GM23248 (cell line): ENCODE measurements around the gene TSSC4. TPM values are rescaled to one million over a fixed set of nuclear protein-coding genes. Genes with fewer than 3 reads are reported as not detected.
A peak's percentile ranks its signal among the peaks of the same experiment; 100 is the strongest.

Source experiments
- DNase-seq: peaks from one replicate; pipeline ENCODE4 v3.0.0-alpha.2; 2015
- H2AFZ ChIP-seq: fragments of 200-600 bp; sonication (generic); 2 replicates; pipeline ENCODE4 v1.6.1; 2016; ENCODE audit warnings: antibody characterized with exemption
- H3F3A ChIP-seq: fragments of 200-600 bp; sonication (generic); 2 replicates; pipeline ENCODE4 v1.6.1; 2016; ENCODE audit warnings: mild to moderate bottlenecking, antibody characterized with exemption, mixed run types; ENCODE audit not compliant: insufficient read depth
- H3K27ac ChIP-seq: fragments of 200-600 bp; sonication (generic); 2 replicates; pipeline ENCODE4 v1.5.1; 2016; ENCODE audit warnings: mild to moderate bottlenecking
- H3K27me3 ChIP-seq: fragments of 200-600 bp; sonication (generic); replicated peaks from 2 replicates; pipeline ENCODE4 v1.6.1; 2016; ENCODE audit warnings: mild to moderate bottlenecking; ENCODE audit not compliant: insufficient read depth
- H3K36me3 ChIP-seq: fragments of 200-600 bp; sonication (generic); 2 replicates; pipeline ENCODE4 v1.6.1; 2016; ENCODE audit warnings: low read depth, mild to moderate bottlenecking
- H3K4me1 ChIP-seq: fragments of 200-600 bp; sonication (generic); 2 replicates; pipeline ENCODE4 v1.6.1; 2016; ENCODE audit warnings: mild to moderate bottlenecking; ENCODE audit not compliant: insufficient read depth
- H3K4me2 ChIP-seq: fragments of 200-600 bp; sonication (generic); one replicate; pipeline ENCODE4 v1.6.1; 2016; ENCODE audit warnings: mild to moderate bottlenecking; ENCODE audit not compliant: unreplicated experiment
- H3K4me3 ChIP-seq: fragments of 200-600 bp; sonication (generic); 2 replicates; pipeline ENCODE4 v1.5.1; 2016; ENCODE audit warnings: mild to moderate bottlenecking
- H3K79me2 ChIP-seq: fragments of 200-600 bp; sonication (generic); 2 replicates; pipeline ENCODE4 v1.6.1; 2016; ENCODE audit warnings: mild to moderate bottlenecking; ENCODE audit not compliant: insufficient read depth
- H3K9ac ChIP-seq: fragments of 200-600 bp; sonication (generic); 2 replicates; pipeline ENCODE4 v1.6.1; 2016; ENCODE audit warnings: mild to moderate bottlenecking
- H3K9me2 ChIP-seq: fragments of 200-600 bp; sonication (generic); 2 replicates; pipeline ENCODE4 v1.6.1; 2016; ENCODE audit warnings: mixed run types, mild to moderate bottlenecking, moderate library complexity; ENCODE audit not compliant: insufficient read depth
- H3K9me3 ChIP-seq: fragments of 200-600 bp; sonication (generic); one replicate; pipeline ENCODE4 v1.6.1; 2017; ENCODE audit warnings: low read depth
- H4K20me1 ChIP-seq: fragments of 200-600 bp; sonication (generic); 2 replicates; pipeline ENCODE4 v1.6.0; 2016; ENCODE audit not compliant: insufficient read depth
- EZH2 ChIP-seq: fragments of 200-600 bp; sonication (generic); IDR thresholded peaks from 2 replicates; pipeline ENCODE4 v1.6.1; 2018; ENCODE audit warnings: antibody characterized with exemption, mild to moderate bottlenecking; ENCODE audit not compliant: insufficient read depth, poor library complexity, severe bottlenecking
- EZH2phosphoT487 ChIP-seq: fragments of 200-600 bp; sonication (generic); IDR thresholded peaks from 2 replicates; pipeline ENCODE4 v1.6.1; 2018; ENCODE audit warnings: antibody characterized with exemption, moderate library complexity, mild to moderate bottlenecking, low read depth; ENCODE audit not compliant: insufficient read depth
- WGBS, 2 experiments: methylation state at CpG; one replicate each; pipeline ENCODE4 v1.1.6; 2015 to 2017; ENCODE audit warnings: low lambda C conversion rate in 2 of 2, low coverage in 1 of 2; ENCODE audit errors: missing lambda C conversion rate in 2 of 2; 5-methylcytosine and 5-hydroxymethylcytosine counted together
- in situ Hi-C: fragments of 300-500 bp; cut with MboI; formaldehyde crosslinking; loops from 2 replicates; pipeline ENCODE4 v1.15.0; 2020
- polyA plus RNA-seq: library from polyadenylated mRNA; unstranded; fragments of >200 nt; fragmentation: Nextera tagmentation; extraction: Ambion mirVana; gene quantifications from 2 replicates; pipeline ENCODE4 v1.2.1, GENCODE V29; 2016
- total RNA-seq: library from RNA; depleted of rRNA; stranded (reverse); fragments of >200 nt; shearing (Covaris generic); gene quantifications from 2 replicates; pipeline ENCODE4 v1.2.3, GENCODE V29; 2014

Gene TSSC4
- total and polyA plus RNA-seq, 2 experiments from 2014 or later: 44.4 to 61.8 TPM

DNA sequence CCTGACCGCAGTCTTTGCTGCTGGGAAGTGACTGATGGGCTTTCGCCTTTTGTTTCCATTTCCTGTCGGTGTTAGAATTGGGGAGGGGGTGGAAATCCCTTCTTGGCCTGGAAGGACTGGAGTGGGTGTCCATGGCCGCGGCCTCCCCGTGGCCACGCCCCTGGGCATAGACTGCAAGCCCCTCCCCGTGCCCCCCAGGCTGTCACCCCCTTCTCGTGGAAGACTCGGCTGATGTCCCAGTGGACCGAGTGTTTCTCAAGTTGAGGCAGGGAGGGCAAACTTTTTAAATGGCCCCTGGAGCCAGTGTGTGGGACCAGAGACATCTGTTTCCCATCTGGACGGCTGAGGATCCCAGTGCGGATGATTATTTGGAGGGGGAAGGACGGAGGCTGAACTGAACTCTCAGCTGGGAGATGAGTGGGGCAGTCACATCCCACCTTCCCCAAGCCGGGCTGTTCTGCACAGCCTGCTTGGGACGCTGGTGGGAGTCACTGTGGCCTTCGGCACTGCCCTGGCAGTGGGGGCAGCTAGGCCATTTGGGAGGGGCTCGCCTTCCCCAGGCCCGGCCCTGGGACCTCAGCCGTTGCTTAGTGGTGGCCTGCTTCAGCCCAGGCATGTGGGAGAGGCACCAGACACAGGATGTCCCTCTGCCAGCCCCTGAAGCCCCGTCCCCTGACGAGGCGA, 21.9 kb upstream of the TSSC4 start:
- Histone ChIP-seq H3K4me3 (peak overlapping the region; percentile 99), H4K20me1 (no peaks in the 10 kb centered on the region; the same call in 1 of the 2 replicates), H3K9me3 (no peaks in the 10 kb centered on the region), H3K9ac (peak overlapping the region; percentile 97), H3F3A (0 out of 2 replicates have a peak, but pooled peaks cover 9% of the 10 kb centered on the region), H3K27me3 (no peaks in the 10 kb centered on the region), H3K79me2 (peaks cover 66% of the 10 kb centered on the region), H2AFZ (no peak overlapping the region), H3K27ac (peak overlapping the region; percentile 89), H3K4me1 (peaks cover 30% of the 10 kb centered on the region), H3K4me2 (peak overlapping the region; percentile 97), H3K9me2 (no peaks in the 10 kb centered on the region), H3K36me3 (no peaks in the 10 kb centered on the region)
- TF ChIP-seq EZH2phosphoT487 (no peak), EZH2 (no peak)
- in situ Hi-C loops: loop anchor here (10.0 kb wide), 1 partner anchor 64 kb away; no protein-coding TSS in a partner anchor
- peak; percentile 88 for DNase-seq
- 0 to 3% methylated on average over 14 to 22 of the region's 23 CpGs for WGBS, 2 experiments

DNA sequence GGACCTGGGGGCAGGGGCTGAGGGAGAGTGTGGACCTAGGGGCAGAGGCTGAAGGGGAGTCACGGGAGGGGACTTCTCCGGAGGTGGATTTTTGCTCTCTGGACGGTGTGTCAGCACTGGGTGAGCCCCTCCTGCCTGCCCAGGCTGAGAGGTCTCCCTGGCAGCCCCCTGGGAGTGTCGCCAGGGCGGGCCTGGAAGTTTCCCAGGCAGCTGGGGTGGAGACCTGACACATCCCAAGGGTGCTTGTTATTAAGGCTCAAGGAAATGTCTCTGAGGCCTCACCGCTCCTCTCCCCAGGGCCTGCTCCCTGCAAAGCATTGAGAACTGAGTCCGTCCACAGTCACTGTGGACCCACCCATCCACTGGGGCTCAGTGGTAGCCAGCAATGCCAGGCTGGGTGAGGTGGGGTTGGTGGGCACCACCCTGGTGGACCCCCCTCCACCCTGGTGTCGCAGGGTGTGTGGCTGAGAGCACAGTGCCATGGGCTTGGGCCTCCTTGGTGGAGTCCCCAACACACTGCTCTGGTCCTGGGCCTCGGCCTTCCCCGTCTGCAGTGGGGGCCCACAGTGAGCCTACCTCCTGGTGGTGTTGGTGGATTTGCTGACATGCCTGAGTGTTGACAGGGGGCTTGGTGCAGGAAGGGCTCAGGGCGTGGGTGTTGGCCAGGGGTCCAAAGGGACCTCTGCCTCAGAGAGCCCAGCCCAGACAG, 20.9 kb upstream of the TSSC4 start:
- Histone ChIP-seq H4K20me1 (no peaks in the 10 kb centered on the region; the same call in 1 of the 2 replicates), H3K9ac (peak overlapping the region; percentile 55), H3K36me3 (no peaks in the 10 kb centered on the region), H3K79me2 (peaks cover 73% of the 10 kb centered on the region), H3K9me2 (no peaks in the 10 kb centered on the region), H3K4me3 (peak overlapping the region; percentile 43), H3K27me3 (no peaks in the 10 kb centered on the region), H3F3A (0 out of 2 replicates have a peak, but pooled peaks cover 9% of the 10 kb centered on the region), H3K4me1 (peaks cover 30% of the 10 kb centered on the region), H3K4me2 (peak overlapping the region; percentile 55), H3K9me3 (no peaks in the 10 kb centered on the region), H3K27ac (peak overlapping the region; percentile 89), H2AFZ (no peak overlapping the region)
- DNase-seq: peak; percentile 60
- no peak for TF ChIP-seq EZH2phosphoT487
- TF ChIP-seq EZH2: no peak
- WGBS, 2 experiments: 25 to 26% methylated on average over 8 to 11 of the region's 11 CpGs
- in situ Hi-C loops: loop anchor here (10.0 kb wide), 1 partner anchor 65 kb away; no protein-coding TSS in a partner anchor

DNA sequence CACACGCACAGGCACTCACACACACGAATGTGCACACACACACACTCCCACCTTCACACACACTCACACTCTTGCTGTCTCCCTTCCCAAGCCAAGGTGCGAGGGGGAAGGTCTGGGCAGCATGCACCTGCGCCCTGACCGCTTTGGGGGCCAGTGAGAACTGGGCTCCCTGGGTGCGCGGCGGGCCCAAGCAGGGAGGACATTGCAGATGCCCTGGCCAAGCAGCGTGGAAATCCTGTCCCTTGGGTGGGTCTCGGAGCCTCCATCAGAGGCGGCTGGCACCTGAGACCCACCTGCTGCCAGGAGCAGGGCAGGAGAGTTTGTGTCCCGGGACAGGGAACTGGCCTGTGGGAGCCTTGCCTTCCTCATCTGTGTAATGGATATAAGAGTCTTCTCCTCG, 20.2 kb upstream of the TSSC4 start:
- Histone ChIP-seq H3K4me1 (peaks cover 30% of the 10 kb centered on the region), H3K36me3 (no peaks in the 10 kb centered on the region), H3K9me2 (no peaks in the 10 kb centered on the region), H3F3A (0 out of 2 replicates have a peak, but pooled peaks cover 9% of the 10 kb centered on the region), H2AFZ (no peak overlapping the region), H3K9me3 (no peaks in the 10 kb centered on the region), H3K27ac (peak overlapping the region; percentile 89), H3K4me3 (peak overlapping the region; percentile 43), H3K9ac (peak overlapping the region; percentile 46; the same call in 1 of the 2 replicates), H3K79me2 (peaks cover 81% of the 10 kb centered on the region), H3K4me2 (peak overlapping the region; percentile 29), H3K27me3 (no peaks in the 10 kb centered on the region), H4K20me1 (no peaks in the 10 kb centered on the region; the same call in 1 of the 2 replicates)
- in situ Hi-C loops: no loop called here
- no peak for DNase-seq
- WGBS, 2 experiments: 59% methylated on average over 12 to 13 of the region's 13 CpGs
- TF ChIP-seq EZH2 (no peak), EZH2phosphoT487 (no peak)

DNA sequence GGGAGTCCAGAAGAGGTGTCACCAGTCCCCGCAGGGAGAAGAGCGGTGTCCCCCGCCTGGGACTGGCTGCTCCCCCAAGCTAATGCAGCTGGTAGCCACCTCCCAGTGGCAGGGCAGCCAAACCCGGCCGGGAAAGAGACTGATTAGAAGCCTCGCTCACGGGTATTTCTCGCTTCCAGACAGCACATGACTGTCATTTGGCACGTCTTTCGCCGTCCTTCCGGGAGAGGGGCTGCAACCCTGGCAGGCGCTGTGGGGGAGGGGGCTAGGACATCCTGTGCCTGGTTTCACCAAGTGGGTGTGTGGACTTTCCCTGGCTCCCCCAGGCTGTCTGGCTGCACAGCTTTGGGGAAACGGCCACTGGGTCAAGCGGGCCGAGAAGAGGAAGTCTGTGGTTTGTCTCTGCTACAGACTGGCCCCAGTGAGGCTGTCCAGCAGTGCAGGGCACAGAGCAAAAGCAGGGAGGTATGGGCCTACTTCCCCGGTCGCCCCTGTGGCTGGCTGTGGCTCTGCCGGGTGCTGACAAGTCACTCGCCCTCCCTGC, 19.7 kb upstream of the TSSC4 start:
- in situ Hi-C loops: no loop called here
- DNase-seq: peak; percentile 56
- no peak overlapping the region for H2AFZ ChIP-seq
- TF ChIP-seq EZH2phosphoT487 (no peak), EZH2 (no peak)
- H3K79me2 ChIP-seq: peaks cover 86% of the 10 kb centered on the region
- peak overlapping the region; percentile 29 for H3K4me2 ChIP-seq
- no peaks in the 10 kb centered on the region; the same call in 1 of the 2 replicates for H4K20me1 ChIP-seq
- peak overlapping the region; percentile 43 for H3K4me3 ChIP-seq
- 16 to 17% methylated on average over 19 to 20 of the region's 20 CpGs for WGBS, 2 experiments
- H3K9ac ChIP-seq: peak overlapping the region; percentile 46; the same call in 1 of the 2 replicates
- H3K4me1 ChIP-seq: peaks cover 30% of the 10 kb centered on the region
- H3K27me3 ChIP-seq: no peaks in the 10 kb centered on the region
- 0 out of 2 replicates have a peak, but pooled peaks cover 9% of the 10 kb centered on the region for H3F3A ChIP-seq
- H3K27ac ChIP-seq: peak overlapping the region; percentile 89
- H3K9me3 ChIP-seq: no peaks in the 10 kb centered on the region
- H3K9me2 ChIP-seq: no peaks in the 10 kb centered on the region
- H3K36me3 ChIP-seq: no peaks in the 10 kb centered on the region
